Retinal pigment epithelial cell (primary cell): ENCODE results near the gene GPR37L1.
A peak's percentile ranks its signal among the peaks of the same experiment; 100 is the strongest.
"Not testable (repeated sequence)": the region's sequence is repeated elsewhere in the genome, so short reads cannot be mapped to it uniquely, and the experiment has no call there.

ENCODE experiments used
- DNase-seq: peaks from one replicate; pipeline ENCODE4 v3.0.0-alpha.2; 2010; ENCODE audit warnings: low read depth
- H3K4me3 ChIP-seq: 2 replicates; pipeline ENCODE4 v1.5.1; 2011; ENCODE audit warnings: mild to moderate bottlenecking, low read length, control low read depth, moderate library complexity
- CTCF ChIP-seq: conservative IDR thresholded peaks from 2 replicates; pipeline ENCODE4 v1.5.1; 2011; ENCODE audit warnings: low read depth, low read length, control low read depth, inconsistent platforms

GPR37L1 gene

DNA sequence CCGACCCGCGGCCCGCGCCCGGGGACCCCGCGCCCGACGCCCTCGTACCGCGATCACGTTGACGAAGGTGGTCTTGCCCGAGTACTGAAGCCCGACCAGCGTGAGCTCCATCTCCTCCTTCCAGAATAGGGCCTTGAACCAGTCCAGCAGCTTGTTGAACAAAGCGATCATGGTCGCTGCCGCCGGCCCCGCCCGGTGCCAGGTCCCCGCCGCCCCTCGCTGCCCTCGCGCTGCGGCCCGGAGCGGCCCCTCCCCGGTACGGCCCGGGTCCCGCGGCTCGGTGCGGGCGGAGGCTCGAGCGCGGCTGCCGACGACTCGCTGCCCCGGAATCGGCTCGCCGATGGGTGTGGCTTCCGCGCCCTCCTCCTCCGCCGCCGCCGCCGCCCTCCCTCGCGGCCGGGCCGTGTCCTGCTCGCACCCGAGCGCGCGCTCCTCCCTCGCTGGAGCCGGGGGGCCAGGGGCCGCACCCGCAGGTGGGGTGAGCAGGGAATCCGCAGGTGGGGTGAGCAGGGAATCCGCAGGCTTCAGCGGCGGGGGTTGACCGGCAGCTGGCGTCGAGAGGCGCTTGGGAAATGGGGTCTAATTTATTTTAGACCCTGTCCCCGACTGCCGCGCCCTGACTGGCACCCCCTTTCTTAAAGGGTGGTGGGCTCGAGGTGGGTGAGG lies 21.8 kb downstream of the GPR37L1 start, which contains the start of gene ARL8A:
Gene ARL8A, minus strand, starts transcription at position 336 of the 666 bp plus-strand sequence. Its CDS starts 165 bp downstream, at position 171.
- TF ChIP-seq CTCF, result no peak
- DNase-seq, result no peak

DNA sequence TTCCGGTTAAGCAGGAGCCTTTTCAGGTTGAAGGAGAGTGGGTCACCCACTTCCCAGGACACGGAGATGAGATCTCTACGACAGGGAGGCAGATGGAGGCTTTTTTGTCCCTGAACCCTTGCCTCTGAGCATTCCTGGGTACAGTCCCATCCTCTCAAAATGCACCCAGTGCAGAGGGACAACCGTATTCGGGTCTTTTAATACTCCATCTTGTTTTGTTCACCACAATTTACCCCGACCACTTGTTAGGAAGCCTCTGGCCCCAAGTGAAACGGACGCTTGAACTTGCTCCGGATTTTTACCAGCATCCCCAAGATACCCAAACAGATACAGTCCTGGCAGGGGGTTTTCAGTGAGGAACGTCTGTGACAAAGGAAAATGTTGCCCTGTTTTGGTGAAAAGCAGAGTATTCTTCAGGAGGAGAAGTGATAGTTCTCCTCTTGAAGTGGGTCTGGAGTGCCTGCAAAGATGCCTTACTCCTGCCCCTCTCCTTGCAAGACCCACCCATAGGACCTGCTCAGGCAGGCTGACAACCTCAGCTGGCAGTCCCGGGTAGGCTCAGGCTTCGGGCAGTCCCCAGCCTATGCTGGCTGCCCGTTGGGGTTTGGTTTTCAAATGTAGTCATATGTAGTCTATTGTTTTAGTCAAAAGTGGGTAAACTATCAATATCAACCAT lies 22.5 kb downstream of the GPR37L1 start:
- peak overlapping the region; percentile 72 for H3K4me3 ChIP-seq
- no peak for TF ChIP-seq CTCF
- no peak for DNase-seq

More for the DNA sequence above, 21.8 kb downstream of the GPR37L1 start, which contains the start of gene ARL8A:
- H3K4me3 ChIP-seq, result peak within 1 kb of the TSS; percentile 90

DNA sequence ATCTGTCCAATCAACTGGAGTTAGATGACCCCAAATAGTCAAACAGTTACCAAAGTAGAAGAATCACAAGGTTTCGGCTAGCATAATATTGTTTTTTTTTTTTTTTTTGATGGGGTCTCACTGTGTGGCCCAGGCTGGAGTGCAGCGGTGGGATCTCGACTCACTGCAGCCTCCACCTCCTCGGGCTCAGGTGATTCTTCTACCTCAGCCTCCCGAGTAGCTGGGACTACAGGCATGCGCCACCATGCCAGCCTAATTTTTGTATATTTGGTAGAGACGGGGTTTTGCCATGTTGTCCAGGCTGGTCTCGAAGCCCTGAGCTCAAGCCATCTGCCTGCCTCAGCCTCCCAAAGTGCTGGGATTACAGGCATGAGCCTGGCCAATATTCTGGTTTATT lies 23.0 kb downstream of the GPR37L1 start:
- not testable (repeated sequence) for H3K4me3 ChIP-seq, DNase-seq

- no peak overlapping the region for H3K4me3 ChIP-seq
- no peak for DNase-seq
- no peak for TF ChIP-seq CTCF
Observed at GRCh38 chr1:202146279-202146678, 23.6 kb downstream of the GPR37L1 start.

DNA sequence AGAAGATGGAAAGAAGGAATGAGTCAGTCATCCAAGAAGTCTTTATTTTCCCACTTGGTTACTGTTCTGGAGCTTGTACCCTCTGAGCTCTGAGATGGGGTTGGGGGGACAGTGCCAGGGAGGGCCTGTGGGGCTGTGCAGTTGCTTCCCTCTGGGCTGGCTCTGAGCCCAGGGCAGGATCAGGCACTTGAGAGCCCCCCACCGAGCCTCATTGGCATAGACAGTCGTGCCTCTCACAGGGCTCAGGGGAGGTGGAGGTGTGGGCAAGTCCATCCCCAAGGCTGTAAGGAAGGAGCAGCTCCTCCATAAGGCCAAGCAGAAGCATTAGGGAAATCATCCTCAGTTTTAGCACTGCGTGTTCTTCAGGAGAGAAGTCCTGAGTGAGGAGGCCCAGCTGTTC lies 24.3 kb downstream of the GPR37L1 start:
- no peak for DNase-seq
- H3K4me3 ChIP-seq, result no peak overlapping the region
- no peak for TF ChIP-seq CTCF

DNA sequence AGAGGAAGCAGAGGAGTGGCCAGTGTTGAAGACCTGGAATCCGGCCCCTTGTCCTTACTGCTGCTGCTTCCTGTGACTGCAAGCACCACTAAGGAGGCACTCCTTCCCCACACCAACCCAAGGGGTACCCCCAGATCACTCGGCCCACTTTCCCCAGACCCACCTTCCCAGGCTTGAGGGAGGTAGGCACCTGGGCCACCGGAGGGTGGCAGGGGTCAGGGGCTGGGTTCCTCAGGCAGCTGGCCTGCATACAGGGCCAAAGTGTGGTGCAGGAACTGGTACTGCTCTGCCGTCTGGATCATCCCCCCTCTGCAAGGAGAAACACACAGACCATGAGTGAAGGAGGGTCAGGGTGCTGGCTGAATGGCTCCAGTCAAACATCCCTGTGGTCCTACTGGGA lies 25.7 kb downstream of the GPR37L1 start:
- DNase-seq, result no peak

DNA sequence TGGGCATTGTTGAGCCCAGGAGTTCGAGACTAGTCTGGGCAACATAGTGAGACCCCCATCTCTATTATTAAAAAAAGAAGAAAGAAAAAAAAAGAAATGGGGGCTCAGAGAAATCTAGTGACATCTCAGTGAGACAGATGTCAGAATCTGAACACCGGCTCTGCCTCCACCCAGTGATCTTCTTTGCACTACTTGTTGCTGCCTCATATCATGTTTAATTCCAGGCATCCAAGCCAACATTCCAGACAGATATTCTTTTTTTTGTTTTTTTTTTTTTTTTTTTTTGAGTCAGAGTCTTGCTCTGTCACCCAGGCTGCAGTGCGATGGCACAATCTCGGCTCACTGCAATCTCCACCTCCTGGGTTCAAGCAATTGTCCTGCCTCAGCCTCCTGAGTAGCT lies 26.8 kb downstream of the GPR37L1 start:
- no peak for TF ChIP-seq CTCF
- H3K4me3 ChIP-seq, result no peak overlapping the region
- DNase-seq, result no peak

More for the DNA sequence above, 25.7 kb downstream of the GPR37L1 start:
- no peak for TF ChIP-seq CTCF
- H3K4me3 ChIP-seq, result no peak overlapping the region
